Activated naive CD4-positive, alpha-beta T cell treated with Interleukin-2 at 50 U/mL for 16 hours (primary cell): ENCODE results near the gene EMP2.
"Not testable (repeated sequence)": the region's sequence is repeated elsewhere in the genome, so short reads cannot be mapped to it uniquely, and the experiment has no call there.

Source experiments
- DNase-seq: peaks from one replicate; pipeline ENCODE4 v3.0.0-alpha.2; 2020

Gene EMP2

DNA sequence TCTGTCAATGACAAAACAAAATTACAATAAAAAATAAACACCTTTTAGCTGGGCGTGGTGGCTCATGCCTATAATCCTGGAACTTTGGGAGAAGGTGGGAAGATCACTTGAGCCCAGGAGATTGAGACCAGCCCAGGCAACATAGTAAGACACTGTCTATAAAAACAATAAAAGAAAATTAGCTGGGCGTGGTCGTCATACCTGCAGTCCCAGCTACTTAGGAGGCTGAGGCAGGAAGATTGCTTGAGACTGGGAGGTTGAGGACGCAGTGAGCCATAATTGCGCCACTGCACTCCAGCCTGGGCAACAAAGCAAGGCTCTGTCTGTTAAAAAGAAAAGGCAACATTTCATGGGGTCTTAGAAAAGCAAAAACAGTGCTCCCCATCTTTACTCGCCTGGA, 32.7 kb downstream of the EMP2 start:
- DNase-seq = no peak

DNA sequence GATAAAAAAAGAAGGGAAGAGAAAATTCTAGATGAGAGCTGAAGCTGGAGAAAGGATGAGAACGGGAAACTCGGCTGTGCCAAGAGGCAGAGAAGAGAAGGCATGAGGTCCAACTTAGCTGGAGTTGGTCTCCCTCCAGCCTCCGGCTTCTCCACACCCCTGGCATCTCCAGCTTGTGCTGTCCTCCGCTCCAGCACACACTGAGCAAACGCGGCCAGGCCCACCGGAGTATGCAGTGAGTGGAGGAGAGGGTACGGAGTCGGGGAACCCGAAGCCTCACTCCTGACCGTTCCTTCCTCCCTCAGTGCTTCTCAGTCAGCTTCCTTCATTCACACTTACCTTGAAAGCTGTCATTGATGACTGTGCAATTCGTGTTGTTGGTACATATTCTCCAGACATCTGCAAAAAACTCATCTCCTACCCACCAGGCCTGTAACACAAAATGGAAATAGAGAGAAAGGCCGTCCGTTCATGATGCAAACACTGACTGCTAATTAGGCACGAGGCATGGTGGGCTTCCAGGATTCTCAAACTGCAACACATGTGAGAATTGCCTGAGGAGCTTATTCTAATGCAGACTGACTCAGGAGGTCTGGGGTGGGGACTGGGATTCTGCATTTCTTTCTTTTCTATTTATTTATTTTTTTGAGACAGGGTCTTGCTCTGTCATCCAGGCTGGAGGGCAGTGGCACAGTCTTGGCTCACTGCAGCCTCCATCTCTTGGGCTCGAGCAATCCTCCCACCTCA, 37.0 kb downstream of the EMP2 start:
- no peak for DNase-seq

DNA sequence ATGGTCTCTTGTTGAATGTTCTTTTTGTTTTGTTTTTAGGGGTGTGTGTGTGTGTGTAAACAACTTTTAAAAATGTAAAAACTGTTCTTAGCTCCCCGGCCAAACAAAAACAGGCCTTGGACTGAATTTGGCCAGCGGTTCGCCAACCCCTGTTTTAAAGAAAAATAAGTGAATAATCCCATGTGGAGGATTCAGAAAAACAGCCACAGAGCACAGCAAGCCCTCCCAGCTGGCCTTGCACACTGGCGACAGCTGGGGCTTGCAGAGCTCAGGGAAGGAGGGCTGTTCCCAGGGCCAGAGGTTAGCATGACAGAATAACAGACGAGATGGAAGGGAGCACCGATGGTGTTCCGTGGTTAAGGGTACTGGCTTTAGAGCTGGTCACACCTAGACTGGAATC, 39.0 kb downstream of the EMP2 start:
- no peak for DNase-seq

GRCh38 chr16:10539793-10540192, 40.6 kb downstream of the EMP2 start:
- no peak for DNase-seq

- no peak for DNase-seq
Measured at GRCh38 chr16:10539236-10539635, 41.2 kb downstream of the EMP2 start.

- no peak for DNase-seq
Measured at GRCh38 chr16:10538583-10538982, 41.8 kb downstream of the EMP2 start.

GRCh38 chr16:10537946-10538345, 42.5 kb downstream of the EMP2 start:
- no peak for DNase-seq

- no peak for DNase-seq
Measured at GRCh38 chr16:10536814-10537389, 43.5 kb downstream of the EMP2 start.

DNA sequence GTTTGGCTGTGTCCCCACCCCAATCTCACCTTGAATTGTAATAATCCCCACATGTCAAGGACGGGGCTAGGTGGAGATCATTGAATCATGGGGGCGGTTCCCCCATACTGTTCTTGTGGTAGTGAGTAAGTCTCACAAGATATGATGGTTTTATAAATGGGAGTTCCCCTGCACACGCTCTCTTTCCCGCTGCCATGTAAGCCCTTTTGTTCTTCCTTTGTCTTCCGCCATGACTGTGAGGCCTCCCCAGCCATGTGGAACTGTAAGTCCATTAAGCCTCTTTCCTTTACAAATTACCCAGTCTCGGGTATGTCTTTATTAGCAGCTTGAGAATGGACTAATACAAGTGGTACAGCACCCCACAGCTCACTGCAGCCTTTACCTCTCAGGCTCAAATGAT, 44.1 kb downstream of the EMP2 start:
- DNase-seq = not testable (repeated sequence)

DNA sequence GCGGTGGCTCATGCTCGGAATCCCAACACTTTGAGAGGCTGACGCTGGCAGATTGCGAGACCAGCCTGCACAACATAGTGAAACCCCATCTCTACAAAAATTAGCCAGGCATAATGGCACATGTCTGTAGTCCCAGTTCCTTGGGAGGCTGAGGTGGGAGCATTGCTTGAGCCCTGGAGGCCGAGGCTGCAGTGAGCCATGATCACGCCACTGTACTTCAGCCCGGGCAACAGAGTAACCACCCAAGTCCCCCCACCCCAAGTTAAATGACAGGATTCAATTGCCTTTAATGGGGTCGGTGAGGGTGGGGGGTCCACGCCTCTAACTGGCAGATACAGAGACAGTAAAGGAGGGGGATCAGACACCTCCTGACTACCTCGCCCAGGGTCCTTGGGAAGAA, 44.9 kb downstream of the EMP2 start:
- no peak for DNase-seq

DNA sequence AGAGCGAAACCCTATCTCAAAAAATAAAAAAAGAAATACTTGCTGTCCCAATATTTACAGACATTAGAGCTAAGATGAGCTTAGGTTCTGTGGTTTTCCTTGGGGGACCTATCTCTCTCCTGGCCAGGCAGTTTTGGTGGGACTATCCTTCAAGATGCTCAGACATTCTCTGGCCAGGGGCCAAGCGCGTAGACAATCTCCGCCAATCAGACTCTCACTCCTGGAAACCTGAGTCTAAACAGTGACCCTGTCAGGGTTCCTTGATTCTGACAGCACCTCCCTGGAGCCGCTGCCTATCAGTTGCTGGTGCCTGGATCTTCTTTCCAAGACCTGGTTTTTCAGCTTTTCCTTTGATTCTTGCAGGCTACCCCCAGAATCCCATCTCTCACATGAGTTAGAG, 45.6 kb downstream of the EMP2 start:
- DNase-seq = no peak

- not testable (repeated sequence) for DNase-seq
Measured at GRCh38 chr16:10533612-10534011, 46.8 kb downstream of the EMP2 start.

DNA sequence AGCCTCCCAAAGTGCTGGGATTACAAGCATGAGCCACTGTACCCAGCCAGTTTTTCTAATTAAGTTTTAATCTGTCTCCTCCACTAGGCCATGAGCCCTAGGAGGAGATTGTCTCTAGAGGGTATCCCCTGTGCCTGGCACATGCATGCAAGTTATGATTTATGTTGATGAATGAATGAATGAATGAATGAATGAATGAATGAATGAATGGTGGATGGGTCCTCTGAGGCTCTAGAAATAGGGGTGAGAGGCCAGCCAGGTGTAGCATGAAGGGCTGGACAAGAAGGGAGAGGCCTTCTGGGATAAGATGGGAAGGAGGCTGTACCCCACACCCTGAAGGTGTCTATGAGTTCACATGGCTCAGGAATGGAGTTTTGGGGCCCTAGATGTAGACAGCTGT, 48.8 kb downstream of the EMP2 start:
- DNase-seq = no peak

DNA sequence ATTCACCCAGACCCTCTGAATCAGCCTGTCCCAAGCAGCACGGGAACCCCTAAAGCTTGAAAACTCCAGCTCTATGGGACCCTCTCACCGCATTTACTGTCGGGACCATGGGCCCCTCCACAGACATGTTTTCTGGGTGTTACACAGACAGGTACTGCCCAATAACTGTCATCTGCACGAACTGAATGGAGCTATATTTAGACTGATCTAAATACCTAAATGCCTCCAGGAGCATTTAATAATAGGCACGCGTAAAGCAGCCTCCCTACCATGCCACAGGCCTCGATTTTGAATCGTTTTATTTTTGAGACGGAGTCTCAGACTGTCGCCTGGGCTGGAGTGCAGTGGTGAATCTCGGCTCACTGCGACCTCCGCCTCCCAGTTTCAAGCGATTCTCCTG, 49.7 kb downstream of the EMP2 start:
- no peak for DNase-seq

- no peak for DNase-seq
Measured at GRCh38 chr16:10529895-10530669, 50.3 kb downstream of the EMP2 start.

DNA sequence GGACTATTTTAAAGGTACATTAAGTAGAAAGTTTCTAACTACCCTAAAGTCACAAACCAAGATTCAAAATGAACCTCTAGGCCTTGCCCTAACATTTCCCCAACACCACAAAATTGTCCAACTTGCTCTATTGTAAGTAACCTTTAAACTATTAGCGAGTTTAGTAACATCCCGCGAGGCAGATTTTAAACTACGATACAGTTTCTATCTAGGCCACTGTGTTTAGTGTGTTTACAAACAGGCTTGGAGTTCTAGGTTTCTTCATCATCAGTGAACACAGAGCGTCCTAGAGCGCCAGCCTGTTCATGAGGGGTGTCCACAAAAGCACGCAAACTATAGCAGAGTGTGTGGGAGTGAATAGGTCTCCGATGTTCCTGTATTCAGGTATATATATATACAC, 51.8 kb downstream of the EMP2 start:
- no peak for DNase-seq

- no peak for DNase-seq
Measured at GRCh38 chr16:10526962-10527361, 53.4 kb downstream of the EMP2 start.

DNA sequence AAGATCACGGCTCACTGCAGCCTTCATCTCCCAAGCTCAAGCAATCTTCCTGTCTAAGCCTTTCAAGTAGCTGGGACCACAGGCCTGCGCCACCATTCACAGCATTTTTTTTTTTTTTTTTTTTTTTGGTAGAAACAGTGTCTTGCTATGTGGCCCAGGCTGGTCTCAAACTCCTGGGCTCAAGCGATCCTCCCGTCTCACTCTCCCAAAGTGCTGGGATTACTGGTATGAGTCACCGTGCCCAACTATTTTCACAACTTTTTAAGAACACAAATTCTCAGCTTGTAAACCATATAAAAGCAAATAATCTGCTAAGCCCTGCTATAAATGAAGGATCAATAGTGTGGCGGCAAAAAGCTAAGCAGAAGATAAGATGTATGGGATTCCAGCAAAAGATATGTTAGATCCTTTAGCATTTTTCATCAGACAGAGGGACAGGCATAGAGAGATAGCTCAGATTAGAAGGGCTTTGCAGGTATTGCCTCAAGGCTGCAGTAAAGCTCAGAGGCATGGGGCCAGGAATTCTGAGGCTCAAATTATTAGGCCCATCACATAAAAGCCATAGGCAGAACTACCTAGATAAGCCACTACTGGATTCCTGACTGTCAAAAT, 55.1 kb downstream of the EMP2 start:
- DNase-seq = no peak

- DNase-seq = no peak
Measured at GRCh38 chr16:10522966-10523365, 57.4 kb downstream of the EMP2 start.

- DNase-seq = peak; percentile 18
Measured at GRCh38 chr16:10521681-10522274, 58.6 kb downstream of the EMP2 start.

DNA sequence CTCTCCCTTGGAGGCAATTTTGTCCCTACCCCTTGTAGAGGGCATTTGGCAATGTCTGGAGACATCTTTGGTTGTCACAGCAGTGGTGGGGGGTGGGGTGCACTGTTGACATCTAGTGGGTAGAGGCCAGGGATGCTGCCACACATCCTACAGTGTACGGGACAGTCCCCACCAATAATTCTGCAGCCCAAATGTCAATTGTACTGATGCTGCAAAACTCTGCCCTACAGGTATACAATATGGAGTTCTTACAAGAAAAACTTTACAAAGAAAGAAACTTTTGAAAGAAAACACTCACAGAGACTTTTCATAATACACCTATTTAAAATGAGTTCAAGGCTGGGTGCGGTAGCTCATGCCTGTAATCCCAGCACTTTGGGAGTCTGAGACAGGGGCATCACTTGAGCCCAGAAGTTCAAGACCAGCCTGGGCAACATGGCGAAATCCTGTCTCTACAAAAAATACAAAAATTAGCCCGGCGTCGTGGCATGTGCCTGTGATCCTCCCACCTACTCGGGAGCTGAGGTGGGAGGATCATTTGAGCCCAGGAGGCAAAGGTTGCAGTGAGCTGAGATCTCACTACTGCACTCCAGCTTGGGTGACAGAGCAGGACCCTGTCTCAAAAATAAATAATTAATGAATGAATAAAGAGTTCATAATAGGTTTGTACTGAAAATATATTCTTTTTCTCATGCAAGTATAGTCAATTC, 59.4 kb downstream of the EMP2 start:
- DNase-seq = no peak
